Measurements from ENCODE around the gene GALNT17. TPM values are rescaled to one million over a fixed set of nuclear protein-coding genes. Genes with fewer than 3 reads are reported as not detected.

Gene GALNT17
- total RNA-seq, 1 donor from 2014 or later = 0.12 TPM

GRCh38 chr7:71706597-71706975 lies 574.6 kb downstream of the GALNT17 start:
- no peak overlapping the region for H3K4me3 ChIP-seq (ENCODE audit: low read depth, low read length)
- TF ChIP-seq, protein P1, sequence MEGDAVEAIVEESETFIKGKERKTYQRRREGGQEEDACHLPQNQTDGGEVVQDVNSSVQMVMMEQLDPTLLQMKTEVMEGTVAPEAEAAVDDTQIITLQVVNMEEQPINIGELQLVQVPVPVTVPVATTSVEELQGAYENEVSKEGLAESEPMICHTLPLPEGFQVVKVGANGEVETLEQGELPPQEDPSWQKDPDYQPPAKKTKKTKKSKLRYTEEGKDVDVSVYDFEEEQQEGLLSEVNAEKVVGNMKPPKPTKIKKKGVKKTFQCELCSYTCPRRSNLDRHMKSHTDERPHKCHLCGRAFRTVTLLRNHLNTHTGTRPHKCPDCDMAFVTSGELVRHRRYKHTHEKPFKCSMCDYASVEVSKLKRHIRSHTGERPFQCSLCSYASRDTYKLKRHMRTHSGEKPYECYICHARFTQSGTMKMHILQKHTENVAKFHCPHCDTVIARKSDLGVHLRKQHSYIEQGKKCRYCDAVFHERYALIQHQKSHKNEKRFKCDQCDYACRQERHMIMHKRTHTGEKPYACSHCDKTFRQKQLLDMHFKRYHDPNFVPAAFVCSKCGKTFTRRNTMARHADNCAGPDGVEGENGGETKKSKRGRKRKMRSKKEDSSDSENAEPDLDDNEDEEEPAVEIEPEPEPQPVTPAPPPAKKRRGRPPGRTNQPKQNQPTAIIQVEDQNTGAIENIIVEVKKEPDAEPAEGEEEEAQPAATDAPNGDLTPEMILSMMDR (conservative IDR thresholded peaks at IDR 0.05; ENCODE audit: low read depth, low read length) = no peak
- DNase-seq (ENCODE audit: low read depth) = no peak

DNA sequence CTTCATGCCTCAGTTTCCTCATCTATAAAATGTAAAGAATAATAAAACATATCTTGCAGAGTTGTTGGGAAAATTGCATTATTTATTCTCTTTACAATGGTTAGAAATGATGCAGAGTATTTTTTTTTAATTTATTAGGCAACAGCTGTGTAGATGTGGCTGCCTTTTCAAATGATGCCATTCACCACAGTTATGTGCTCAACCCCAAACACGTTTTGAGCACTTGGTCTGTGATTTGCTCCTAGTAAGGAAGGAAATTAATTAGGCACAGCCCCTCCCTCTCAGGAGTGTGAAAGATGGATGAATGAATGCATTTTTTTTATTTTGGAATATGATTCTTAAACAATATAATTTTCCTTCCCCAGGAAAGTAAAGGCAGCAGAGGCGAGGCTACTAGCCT lies 575.1 kb downstream of the GALNT17 start:
- TF ChIP-seq, protein P1 (conservative IDR thresholded peaks at IDR 0.05; ENCODE audit: low read depth, low read length) = no peak
- H3K4me3 ChIP-seq (ENCODE audit: low read depth, low read length) = no peak overlapping the region
- DNase-seq (ENCODE audit: low read depth) = no peak

GRCh38 chr7:71708710-71709109 lies 576.8 kb downstream of the GALNT17 start:
- no peak for DNase-seq (ENCODE audit: low read depth)
- TF ChIP-seq, protein P1 (conservative IDR thresholded peaks at IDR 0.05; ENCODE audit: low read depth, low read length) = no peak
- no peak overlapping the region for H3K4me3 ChIP-seq (ENCODE audit: low read depth, low read length)

DNA sequence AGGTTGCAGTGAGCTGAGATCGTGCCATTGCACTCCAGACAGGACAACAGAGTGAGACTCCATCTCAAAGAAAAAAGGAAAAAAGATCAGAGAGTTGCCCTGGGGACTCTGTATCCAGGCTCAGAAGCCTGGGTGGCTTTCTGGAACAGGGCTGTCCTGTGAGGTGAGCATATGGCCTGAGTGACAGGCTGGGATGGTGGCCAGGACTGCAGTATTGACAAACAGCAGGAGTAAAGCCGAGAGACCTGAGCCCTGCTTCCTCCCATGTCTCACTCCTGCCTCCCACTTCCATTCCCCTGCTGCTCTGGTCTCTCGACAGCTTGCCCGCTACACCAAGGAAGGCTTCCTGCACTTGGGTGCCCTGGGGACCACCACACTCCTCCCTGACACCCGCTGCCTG lies 578.5 kb downstream of the GALNT17 start:
- no peak for DNase-seq (ENCODE audit: low read depth)

DNA sequence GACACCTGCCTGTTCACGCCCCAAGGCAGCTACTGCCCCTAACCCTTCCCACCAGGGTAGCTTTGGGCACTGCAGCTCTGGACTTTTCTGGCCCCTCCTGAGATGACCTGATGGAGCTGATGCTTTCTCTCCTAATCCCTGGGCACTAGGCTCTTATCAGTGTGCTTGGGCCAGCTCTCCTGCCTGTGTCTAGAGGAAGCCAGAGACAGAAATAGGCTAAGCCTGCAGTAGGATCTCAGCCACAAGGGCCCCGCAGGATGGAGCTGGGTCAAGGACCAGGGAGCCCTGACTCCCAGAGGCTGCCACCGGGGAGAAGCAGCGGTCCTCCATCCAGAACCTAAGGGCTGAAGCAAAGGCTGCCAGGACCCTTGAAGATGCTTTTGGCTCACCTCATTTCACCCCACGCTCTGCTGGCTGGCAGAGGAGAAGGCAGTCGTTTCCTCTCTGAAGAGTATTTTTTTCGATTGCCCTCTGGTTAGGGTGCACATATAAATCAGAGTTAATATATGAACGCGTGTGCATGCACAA lies 580.8 kb downstream of the GALNT17 start:
- TF ChIP-seq, protein P1 (conservative IDR thresholded peaks at IDR 0.05; ENCODE audit: low read depth, low read length) = no peak
- no peak for DNase-seq (ENCODE audit: low read depth)
- H3K4me3 ChIP-seq (ENCODE audit: low read depth, low read length) = no peak overlapping the region

More for the DNA sequence above, 578.5 kb downstream of the GALNT17 start:
- TF ChIP-seq, protein P1 (conservative IDR thresholded peaks at IDR 0.05; ENCODE audit: low read depth, low read length) = no peak
- no peak overlapping the region for H3K4me3 ChIP-seq (ENCODE audit: low read depth, low read length)

DNA sequence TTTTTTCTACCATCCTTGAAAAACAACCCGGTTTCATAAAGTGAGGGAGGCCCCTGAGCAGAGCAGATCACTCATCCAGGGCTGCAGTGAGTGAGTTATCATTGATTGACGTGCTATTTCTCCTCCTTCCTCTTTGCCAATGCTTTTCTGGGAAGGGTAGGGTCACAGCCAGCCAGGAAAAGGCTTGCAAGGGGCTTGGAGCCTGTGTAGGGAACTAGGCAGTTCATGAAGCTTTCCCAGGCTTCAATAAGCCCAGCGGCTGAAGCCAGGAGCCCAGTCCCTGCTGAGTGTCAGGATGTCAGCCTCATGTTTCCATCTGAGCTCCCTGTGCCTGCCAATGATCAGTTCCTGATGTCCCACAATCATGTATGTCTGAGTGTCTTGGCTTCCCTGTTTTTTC lies 584.7 kb downstream of the GALNT17 start:
- TF ChIP-seq, protein P1 (conservative IDR thresholded peaks at IDR 0.05; ENCODE audit: low read depth, low read length) = no peak
- no peak for DNase-seq (ENCODE audit: low read depth)
- H3K4me3 ChIP-seq (ENCODE audit: low read depth, low read length) = no peak overlapping the region

GRCh38 chr7:71718563-71718962 lies 586.6 kb downstream of the GALNT17 start:
- TF ChIP-seq, protein P1 (conservative IDR thresholded peaks at IDR 0.05; ENCODE audit: low read depth, low read length) = no peak
- no peak for DNase-seq (ENCODE audit: low read depth)
- no peak overlapping the region for H3K4me3 ChIP-seq (ENCODE audit: low read depth, low read length)
